Astrocyte (in vitro differentiated cells and primary cell): ENCODE data around the gene SOX18. TPM values are rescaled to one million over a fixed set of nuclear protein-coding genes. Genes with fewer than 3 reads are reported as not detected.
A peak's percentile ranks its signal among the peaks of the same experiment; 100 is the strongest.

Experiments
- DNase-seq: peaks from one replicate; pipeline ENCODE4 v3.0.0-alpha.2; 2010; ENCODE audit warnings: low read depth
- FAIRE-seq: peaks from 2 replicates; lab custom pipeline; 2011; peaks lifted over from hg19 to GRCh38; lab: Jason Lieb, UNC
- H2AFZ ChIP-seq: 2 replicates; pipeline ENCODE4 v1.6.0; 2012; ENCODE audit warnings: low read depth, low read length, inconsistent platforms
- H3K27ac ChIP-seq: 2 replicates; pipeline ENCODE4 v1.5.1; 2011; ENCODE audit warnings: low read depth, low read length, inconsistent platforms
- H3K27me3 ChIP-seq: 2 replicates; pipeline ENCODE4 v1.6.0; 2011; ENCODE audit warnings: low read length, inconsistent platforms; ENCODE audit not compliant: insufficient read depth
- H3K36me3 ChIP-seq: 2 replicates; pipeline ENCODE4 v1.5.1; 2011; ENCODE audit warnings: low read length, inconsistent platforms; ENCODE audit not compliant: insufficient read depth
- H3K4me1 ChIP-seq: 2 replicates; pipeline ENCODE4 v1.5.1; 2011; ENCODE audit warnings: low read length, inconsistent platforms; ENCODE audit not compliant: insufficient read depth
- H3K4me2 ChIP-seq: 2 replicates; pipeline ENCODE4 v1.6.0; 2012; ENCODE audit warnings: low read length, inconsistent platforms
- H3K4me3 ChIP-seq: 2 replicates; pipeline ENCODE4 v1.5.1; 2011; ENCODE audit warnings: low read depth, mild to moderate bottlenecking, low read length, inconsistent platforms; ENCODE audit not compliant: insufficient read depth
- H3K79me2 ChIP-seq: 2 replicates; pipeline ENCODE4 v1.6.0; 2012; ENCODE audit warnings: mild to moderate bottlenecking, low read length, inconsistent platforms; ENCODE audit not compliant: insufficient read depth
- H3K9ac ChIP-seq: 2 replicates; pipeline ENCODE4 v1.6.0; 2012; ENCODE audit warnings: mild to moderate bottlenecking, low read length, inconsistent platforms
- H3K9me3 ChIP-seq: 2 replicates; pipeline ENCODE4 v1.5.1; 2012; ENCODE audit warnings: low read depth, mild to moderate bottlenecking, low read length, inconsistent platforms; ENCODE audit not compliant: insufficient read depth
- H4K20me1 ChIP-seq: 2 replicates; pipeline ENCODE4 v1.6.0; 2012; ENCODE audit warnings: low read length, inconsistent platforms; ENCODE audit not compliant: insufficient read depth
- H3K27ac Mint-ChIP-seq: one replicate; pipeline ENCODE4 v1.8.0; 2021; ENCODE audit warnings: mild to moderate bottlenecking, mixed read lengths; ENCODE audit not compliant: unreplicated experiment
- H3K27me3 Mint-ChIP-seq: one replicate; pipeline ENCODE4 v1.8.0; 2021; ENCODE audit warnings: low read depth, mixed read lengths; ENCODE audit not compliant: unreplicated experiment
- H3K36me3 Mint-ChIP-seq: one replicate; pipeline ENCODE4 v1.8.0; 2021; ENCODE audit warnings: low read depth, mixed read lengths; ENCODE audit not compliant: unreplicated experiment
- H3K4me1 Mint-ChIP-seq: one replicate; pipeline ENCODE4 v1.8.0; 2021; ENCODE audit warnings: low read depth, mixed read lengths; ENCODE audit not compliant: unreplicated experiment
- H3K4me3 Mint-ChIP-seq: one replicate; pipeline ENCODE4 v1.8.0; 2021; ENCODE audit warnings: mild to moderate bottlenecking, moderate library complexity, mixed read lengths; ENCODE audit not compliant: unreplicated experiment
- H3K9me3 Mint-ChIP-seq: one replicate; pipeline ENCODE4 v1.8.0; 2021; ENCODE audit warnings: mild to moderate bottlenecking, mixed read lengths; ENCODE audit not compliant: unreplicated experiment
- EZH2 ChIP-seq: IDR thresholded peaks from 2 replicates; pipeline ENCODE4 v1.6.1; 2012; ENCODE audit warnings: mild to moderate bottlenecking, low read length, inconsistent platforms; ENCODE audit not compliant: insufficient read depth
- total RNA-seq: library from RNA; stranded (reverse); gene quantifications from 2 replicates; pipeline ENCODE4 v1.2.1, GENCODE V29; 2021
- TF ChIP-seq, protein P1 (sequence below): IDR thresholded peaks from 2 replicates; pipeline ENCODE4 v1.5.1; 2011; ENCODE audit warnings: low read depth, mild to moderate bottlenecking, inconsistent platforms, low read length, moderate library complexity; ENCODE audit not compliant: insufficient read depth

The SOX18 gene
- total RNA-seq, 1 donor from 2014 or later, result 0.52 TPM

GRCh38 chr20:64055396-64055892 is 6.0 kb upstream of the SOX18 start:
- H3K4me3 ChIP-seq, result no peak overlapping the region
- no peak overlapping the region for H2AFZ ChIP-seq
- TF ChIP-seq, protein P1, sequence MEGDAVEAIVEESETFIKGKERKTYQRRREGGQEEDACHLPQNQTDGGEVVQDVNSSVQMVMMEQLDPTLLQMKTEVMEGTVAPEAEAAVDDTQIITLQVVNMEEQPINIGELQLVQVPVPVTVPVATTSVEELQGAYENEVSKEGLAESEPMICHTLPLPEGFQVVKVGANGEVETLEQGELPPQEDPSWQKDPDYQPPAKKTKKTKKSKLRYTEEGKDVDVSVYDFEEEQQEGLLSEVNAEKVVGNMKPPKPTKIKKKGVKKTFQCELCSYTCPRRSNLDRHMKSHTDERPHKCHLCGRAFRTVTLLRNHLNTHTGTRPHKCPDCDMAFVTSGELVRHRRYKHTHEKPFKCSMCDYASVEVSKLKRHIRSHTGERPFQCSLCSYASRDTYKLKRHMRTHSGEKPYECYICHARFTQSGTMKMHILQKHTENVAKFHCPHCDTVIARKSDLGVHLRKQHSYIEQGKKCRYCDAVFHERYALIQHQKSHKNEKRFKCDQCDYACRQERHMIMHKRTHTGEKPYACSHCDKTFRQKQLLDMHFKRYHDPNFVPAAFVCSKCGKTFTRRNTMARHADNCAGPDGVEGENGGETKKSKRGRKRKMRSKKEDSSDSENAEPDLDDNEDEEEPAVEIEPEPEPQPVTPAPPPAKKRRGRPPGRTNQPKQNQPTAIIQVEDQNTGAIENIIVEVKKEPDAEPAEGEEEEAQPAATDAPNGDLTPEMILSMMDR, result no peak
- no peak for TF ChIP-seq EZH2
- no peaks in the 10 kb centered on the region for H3K36me3 Mint-ChIP-seq
- DNase-seq (no peak), FAIRE-seq (no peak)
- H3K27ac ChIP-seq, result no peak overlapping the region
- peaks cover 5% of the 10 kb centered on the region for H4K20me1 ChIP-seq
- H3K27me3 Mint-ChIP-seq, result peaks cover 24% of the 10 kb centered on the region
- H3K4me1 ChIP-seq, result peaks cover 11% of the 10 kb centered on the region
- no peaks in the 10 kb centered on the region for H3K9me3 ChIP-seq
- no peak overlapping the region for H3K4me2 ChIP-seq
- peaks cover 6% of the 10 kb centered on the region for H3K4me1 Mint-ChIP-seq
- peaks cover 16% of the 10 kb centered on the region for H3K27me3 ChIP-seq
- no peaks in the 10 kb centered on the region for H3K9me3 Mint-ChIP-seq
- no peak overlapping the region for H3K4me3 Mint-ChIP-seq
- no peak overlapping the region for H3K27ac Mint-ChIP-seq
- no peaks in the 10 kb centered on the region for H3K79me2 ChIP-seq
- H3K9ac ChIP-seq, result no peak overlapping the region
- H3K36me3 ChIP-seq, result no peaks in the 10 kb centered on the region

GRCh38 chr20:64053841-64054661 is 4.6 kb upstream of the SOX18 start:
- Histone ChIP-seq H3K36me3 (no peaks in the 10 kb centered on the region), H3K9ac (no peak overlapping the region), H3K79me2 (no peaks in the 10 kb centered on the region), H4K20me1 (peaks cover 9% of the 10 kb centered on the region), H3K27ac (no peak overlapping the region), H3K27me3 (peaks cover 18% of the 10 kb centered on the region), H3K4me2 (no peak overlapping the region), H3K9me3 (no peaks in the 10 kb centered on the region), H3K4me1 (peaks cover 11% of the 10 kb centered on the region), H2AFZ (peak overlapping the region; percentile 18), H3K4me3 (no peak overlapping the region)
- H3K27ac Mint-ChIP-seq, result no peak overlapping the region
- no peak overlapping the region for H3K4me3 Mint-ChIP-seq
- H3K4me1 Mint-ChIP-seq, result peaks cover 6% of the 10 kb centered on the region
- H3K9me3 Mint-ChIP-seq, result no peaks in the 10 kb centered on the region
- peaks cover 20% of the 10 kb centered on the region for H3K27me3 Mint-ChIP-seq
- FAIRE-seq (no peak), DNase-seq (no peak)
- TF ChIP-seq, protein P1, result no peak
- no peak for TF ChIP-seq EZH2
- no peaks in the 10 kb centered on the region for H3K36me3 Mint-ChIP-seq
